ENCODE results near the gene KLHL24.
"Not testable (repeated sequence)": the region's sequence is repeated elsewhere in the genome, so short reads cannot be mapped to it uniquely, and the experiment has no call there.

The KLHL24 gene

DNA sequence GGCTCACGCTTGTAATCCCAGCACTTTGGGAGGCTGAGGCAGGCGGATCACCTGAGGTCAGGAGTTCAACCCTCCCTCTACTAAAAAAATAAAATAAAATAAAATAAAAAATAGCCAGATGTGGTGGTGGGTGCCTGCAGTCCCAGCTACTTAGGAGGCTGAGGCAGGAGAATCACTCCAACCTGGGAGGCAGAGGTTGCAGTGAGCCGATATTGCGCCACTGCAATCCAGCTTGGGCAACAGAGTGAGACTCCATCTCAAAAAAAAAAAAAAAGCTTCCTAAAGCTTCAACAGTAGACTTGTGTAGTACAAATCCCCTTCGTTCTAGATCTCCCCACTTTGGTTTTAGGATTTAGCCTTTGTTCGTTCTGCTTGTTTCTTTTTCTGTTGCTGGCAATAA, 68.5 kb downstream of the KLHL24 start:
- peaks cover 0 to 10% (median 8%) of the 10 kb centered on the region in 5 donors for H3K4me1 ChIP-seq (ENCODE audit: control insufficient read depth in 5 of 5, insufficient read depth in 5 of 5, low read length in 5 of 5)
- not testable (repeated sequence) for H3K9ac ChIP-seq (ENCODE audit: low read length in 5 of 5); H3K27ac ChIP-seq (ENCODE audit: low read depth, low read length); H3K9me3 ChIP-seq (ENCODE audit: control insufficient read depth in 5 of 5, low read length in 5 of 5); H3K4me3 ChIP-seq (ENCODE audit: low read depth in 1 of 5, low read length in 5 of 5); H3K27me3 ChIP-seq (ENCODE audit: control insufficient read depth in 5 of 5, insufficient read depth in 4 of 5, low read length in 5 of 5); H3K36me3 ChIP-seq (ENCODE audit: control insufficient read depth in 5 of 5, insufficient read depth in 5 of 5, low read length in 5 of 5)

DNA sequence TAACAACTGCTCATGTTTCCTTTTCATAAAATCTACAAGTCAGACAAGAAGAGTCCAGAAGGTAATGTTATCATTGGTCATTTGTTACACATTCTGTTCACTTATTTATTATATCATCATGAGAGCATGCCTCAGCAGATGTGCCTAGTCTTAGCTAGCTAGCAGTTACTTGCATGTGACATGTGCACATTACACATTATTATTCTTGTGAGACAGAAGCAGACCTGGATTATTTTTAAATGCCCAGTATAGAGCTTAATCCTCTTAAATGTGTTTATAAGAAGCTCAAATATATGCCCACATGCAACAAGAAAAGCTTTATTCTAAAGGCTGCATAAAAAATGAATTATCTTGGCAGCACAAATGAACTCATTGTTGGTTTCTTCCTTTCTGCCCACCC, 74.8 kb downstream of the KLHL24 start:
- H3K36me3 ChIP-seq (ENCODE audit: control insufficient read depth in 5 of 5, insufficient read depth in 5 of 5, low read length in 5 of 5) = peaks cover 0 to 2% (median 0%) of the 10 kb centered on the region in 5 donors
- H3K4me3 ChIP-seq (ENCODE audit: low read depth in 1 of 5, low read length in 5 of 5) = no peak overlapping the region
- no peaks in the 10 kb centered on the region for H3K9me3 ChIP-seq (ENCODE audit: control insufficient read depth in 5 of 5, low read length in 5 of 5)
- H3K27me3 ChIP-seq (ENCODE audit: control insufficient read depth in 5 of 5, insufficient read depth in 4 of 5, low read length in 5 of 5) = no peaks in the 10 kb centered on the region
- H3K4me1 ChIP-seq (ENCODE audit: control insufficient read depth in 5 of 5, insufficient read depth in 5 of 5, low read length in 5 of 5) = no peaks in the 10 kb centered on the region
- H3K9ac ChIP-seq (ENCODE audit: low read length in 5 of 5) = no peak overlapping the region
- H3K27ac ChIP-seq (ENCODE audit: low read depth, low read length) = no peak overlapping the region

DNA sequence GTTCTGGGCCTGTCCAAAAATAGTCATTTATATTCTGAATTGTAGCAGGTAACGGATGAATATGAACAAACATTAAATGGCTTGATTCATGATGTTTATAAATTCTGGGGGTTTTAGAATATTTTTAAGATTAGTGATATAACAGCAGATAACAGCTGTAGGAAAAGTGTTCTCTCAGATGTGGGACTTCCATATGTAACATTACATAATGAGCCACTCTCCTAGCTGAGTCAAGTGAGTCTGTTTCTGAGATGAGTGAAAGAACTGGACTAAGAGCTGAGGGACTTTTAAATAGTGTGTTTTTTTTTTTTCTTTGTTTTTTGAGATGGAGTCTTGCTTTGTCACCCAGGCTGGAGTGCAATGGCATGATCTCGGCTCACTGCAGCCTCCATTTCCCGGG, 76.1 kb downstream of the KLHL24 start:
- no peaks in the 10 kb centered on the region for H3K9me3 ChIP-seq (ENCODE audit: control insufficient read depth in 5 of 5, low read length in 5 of 5)
- no peak overlapping the region for H3K27ac ChIP-seq (ENCODE audit: low read depth, low read length)
- H3K9ac ChIP-seq (ENCODE audit: low read length in 5 of 5) = no peak overlapping the region
- peaks cover 0 to 3% (median 0%) of the 10 kb centered on the region in 5 donors for H3K36me3 ChIP-seq (ENCODE audit: control insufficient read depth in 5 of 5, insufficient read depth in 5 of 5, low read length in 5 of 5)
- no peaks in the 10 kb centered on the region for H3K27me3 ChIP-seq (ENCODE audit: control insufficient read depth in 5 of 5, insufficient read depth in 4 of 5, low read length in 5 of 5)
- no peak overlapping the region for H3K4me3 ChIP-seq (ENCODE audit: low read depth in 1 of 5, low read length in 5 of 5)
- H3K4me1 ChIP-seq (ENCODE audit: control insufficient read depth in 5 of 5, insufficient read depth in 5 of 5, low read length in 5 of 5) = peaks cover 0 to 4% (median 3%) of the 10 kb centered on the region in 5 donors

DNA sequence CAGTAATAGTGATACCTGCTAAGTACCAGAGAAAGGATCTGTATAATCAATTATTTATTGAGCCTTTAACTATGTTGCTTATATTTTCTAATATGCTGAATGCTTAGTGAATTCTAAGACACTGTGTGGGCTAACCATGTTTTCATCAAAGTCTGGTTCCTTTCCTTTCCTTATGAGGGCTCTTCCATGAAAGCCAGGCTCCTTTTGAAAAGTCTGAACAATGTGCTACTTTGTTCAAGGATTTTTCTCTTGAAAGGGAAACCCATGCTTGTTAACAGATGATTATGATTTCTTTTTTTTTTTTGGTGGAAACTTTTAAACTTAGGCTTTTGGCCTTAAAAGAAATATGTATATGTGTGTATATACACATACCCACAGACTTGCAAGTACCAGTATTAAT, 79.2 kb downstream of the KLHL24 start:
- H3K9ac ChIP-seq (ENCODE audit: low read length in 5 of 5) = no peak overlapping the region
- no peaks in the 10 kb centered on the region for H3K9me3 ChIP-seq (ENCODE audit: control insufficient read depth in 5 of 5, low read length in 5 of 5)
- no peak overlapping the region for H3K4me3 ChIP-seq (ENCODE audit: low read depth in 1 of 5, low read length in 5 of 5)
- peaks cover 0 to 6% (median 3%) of the 10 kb centered on the region in 5 donors for H3K4me1 ChIP-seq (ENCODE audit: control insufficient read depth in 5 of 5, insufficient read depth in 5 of 5, low read length in 5 of 5)
- H3K27ac ChIP-seq (ENCODE audit: low read depth, low read length) = no peak overlapping the region
- no peaks in the 10 kb centered on the region for H3K27me3 ChIP-seq (ENCODE audit: control insufficient read depth in 5 of 5, insufficient read depth in 4 of 5, low read length in 5 of 5)
- peaks cover 3 to 21% (median 8%) of the 10 kb centered on the region in 5 donors for H3K36me3 ChIP-seq (ENCODE audit: control insufficient read depth in 5 of 5, insufficient read depth in 5 of 5, low read length in 5 of 5)

DNA sequence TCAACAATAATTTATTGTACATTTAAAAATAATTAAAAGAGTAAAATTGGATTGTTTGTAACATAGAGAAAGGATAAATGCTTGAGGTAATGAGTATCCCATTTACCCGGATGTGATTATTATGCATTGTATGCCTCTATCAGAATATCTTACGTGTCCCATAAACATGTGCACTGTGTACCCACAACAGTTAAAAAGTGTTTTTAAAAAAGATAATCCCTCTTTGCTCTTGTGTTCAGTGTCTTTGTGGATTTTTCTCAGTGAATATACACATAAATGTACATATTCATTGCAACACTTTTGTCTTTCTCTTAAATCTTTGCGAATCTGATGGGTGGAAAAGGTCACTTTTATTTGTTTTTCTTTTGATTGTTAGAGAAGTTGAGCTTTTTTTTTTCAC, 82.6 kb downstream of the KLHL24 start:
- peaks cover 0 to 6% (median 3%) of the 10 kb centered on the region in 5 donors for H3K4me1 ChIP-seq (ENCODE audit: control insufficient read depth in 5 of 5, insufficient read depth in 5 of 5, low read length in 5 of 5)
- no peaks in the 10 kb centered on the region for H3K9me3 ChIP-seq (ENCODE audit: control insufficient read depth in 5 of 5, low read length in 5 of 5)
- no peak overlapping the region for H3K4me3 ChIP-seq (ENCODE audit: low read depth in 1 of 5, low read length in 5 of 5)
- peaks cover 18 to 40% (median 21%) of the 10 kb centered on the region in 5 donors for H3K36me3 ChIP-seq (ENCODE audit: control insufficient read depth in 5 of 5, insufficient read depth in 5 of 5, low read length in 5 of 5)
- H3K9ac ChIP-seq (ENCODE audit: low read length in 5 of 5) = no peak overlapping the region
- H3K27me3 ChIP-seq (ENCODE audit: control insufficient read depth in 5 of 5, insufficient read depth in 4 of 5, low read length in 5 of 5) = no peaks in the 10 kb centered on the region
- H3K27ac ChIP-seq (ENCODE audit: low read depth, low read length) = no peak overlapping the region

DNA sequence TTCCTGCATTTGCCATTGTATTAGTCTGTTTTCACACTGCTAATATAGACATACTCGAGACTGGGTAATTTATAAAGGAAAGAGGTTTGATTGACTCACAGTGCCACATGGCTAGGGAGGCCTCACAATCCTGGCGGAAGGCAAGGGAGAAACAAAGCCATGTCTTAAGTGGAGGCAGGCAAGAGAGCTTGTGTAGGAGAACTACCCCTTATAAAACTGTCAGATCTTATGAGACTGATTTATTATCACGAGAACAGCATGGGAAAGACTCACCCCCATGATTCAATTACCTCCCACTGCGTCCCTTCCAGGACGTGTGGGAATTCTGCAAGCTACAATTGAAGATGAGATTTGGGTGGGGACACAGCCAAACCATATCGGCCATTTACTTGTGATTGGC, 90.0 kb downstream of the KLHL24 start:
- H3K9me3 ChIP-seq (ENCODE audit: control insufficient read depth in 5 of 5, low read length in 5 of 5) = no peaks in the 10 kb centered on the region
- H3K4me3 ChIP-seq (ENCODE audit: low read depth in 1 of 5, low read length in 5 of 5) = no peak overlapping the region
- H3K27ac ChIP-seq (ENCODE audit: low read depth, low read length) = no peak overlapping the region
- no peaks in the 10 kb centered on the region for H3K27me3 ChIP-seq (ENCODE audit: control insufficient read depth in 5 of 5, insufficient read depth in 4 of 5, low read length in 5 of 5)
- H3K36me3 ChIP-seq (ENCODE audit: control insufficient read depth in 5 of 5, insufficient read depth in 5 of 5, low read length in 5 of 5) = peaks cover 19 to 68% (median 48%) of the 10 kb centered on the region in 5 donors
- H3K4me1 ChIP-seq (ENCODE audit: control insufficient read depth in 5 of 5, insufficient read depth in 5 of 5, low read length in 5 of 5) = no peaks in the 10 kb centered on the region
- H3K9ac ChIP-seq (ENCODE audit: low read length in 5 of 5) = no peak overlapping the region

DNA sequence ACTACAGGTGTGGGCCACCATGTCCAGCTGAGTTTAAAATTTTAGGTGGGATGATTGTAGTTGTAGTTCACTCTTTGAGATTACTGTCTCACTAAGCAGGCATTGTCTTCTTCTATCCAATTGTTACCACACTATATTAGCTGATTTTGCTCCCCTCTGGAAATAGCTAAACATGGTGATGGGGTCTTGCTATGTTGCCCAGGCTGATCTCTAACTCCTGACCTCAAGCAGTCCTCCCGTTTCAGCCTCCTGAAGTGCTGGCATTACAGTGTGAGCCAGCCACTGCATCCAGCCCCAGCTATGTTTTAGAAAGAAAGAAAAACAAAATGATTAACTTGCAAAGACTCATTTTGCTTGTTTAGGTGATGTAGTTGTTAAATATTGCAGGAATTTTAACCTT, 92.8 kb downstream of the KLHL24 start:
- Histone ChIP-seq H3K27me3 (ENCODE audit: control insufficient read depth in 5 of 5, insufficient read depth in 4 of 5, low read length in 5 of 5) (no peaks in the 10 kb centered on the region), H3K9ac (ENCODE audit: low read length in 5 of 5) (no peak overlapping the region), H3K27ac (ENCODE audit: low read depth, low read length) (no peak overlapping the region), H3K4me3 (ENCODE audit: low read depth in 1 of 5, low read length in 5 of 5) (no peak overlapping the region), H3K9me3 (ENCODE audit: control insufficient read depth in 5 of 5, low read length in 5 of 5) (no peaks in the 10 kb centered on the region), H3K36me3 (ENCODE audit: control insufficient read depth in 5 of 5, insufficient read depth in 5 of 5, low read length in 5 of 5) (peaks cover 6 to 57% (median 40%) of the 10 kb centered on the region in 5 donors), H3K4me1 (ENCODE audit: control insufficient read depth in 5 of 5, insufficient read depth in 5 of 5, low read length in 5 of 5) (no peaks in the 10 kb centered on the region)

DNA sequence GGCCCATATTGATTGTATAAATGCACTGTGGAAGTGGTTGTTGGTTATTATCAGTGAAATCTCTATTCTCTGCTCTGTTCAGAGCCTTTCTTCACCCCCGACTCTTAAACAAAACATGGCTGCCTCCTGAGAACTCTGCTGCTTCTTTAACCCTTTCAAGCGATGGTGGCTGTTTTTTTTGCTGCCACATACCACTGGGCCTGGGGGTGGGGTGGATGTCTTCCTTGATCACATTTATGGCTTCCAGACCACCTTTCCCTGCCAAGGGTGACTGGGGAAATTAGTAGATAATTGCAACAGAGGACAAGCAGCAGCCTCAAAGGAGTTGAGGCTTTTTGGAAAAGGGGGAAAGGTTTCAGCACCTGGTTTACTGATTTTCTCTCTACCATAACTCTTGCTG, 94.9 kb downstream of the KLHL24 start:
- Histone ChIP-seq H3K36me3 (ENCODE audit: control insufficient read depth in 5 of 5, insufficient read depth in 5 of 5, low read length in 5 of 5) (peaks cover 6 to 53% (median 35%) of the 10 kb centered on the region in 5 donors), H3K9me3 (ENCODE audit: control insufficient read depth in 5 of 5, low read length in 5 of 5) (no peaks in the 10 kb centered on the region), H3K9ac (ENCODE audit: low read length in 5 of 5) (no peak overlapping the region), H3K4me3 (ENCODE audit: low read depth in 1 of 5, low read length in 5 of 5) (no peak overlapping the region), H3K4me1 (ENCODE audit: control insufficient read depth in 5 of 5, insufficient read depth in 5 of 5, low read length in 5 of 5) (peaks cover 0 to 11% (median 8%) of the 10 kb centered on the region in 5 donors), H3K27ac (ENCODE audit: low read depth, low read length) (no peak overlapping the region), H3K27me3 (ENCODE audit: control insufficient read depth in 5 of 5, insufficient read depth in 4 of 5, low read length in 5 of 5) (no peaks in the 10 kb centered on the region)

DNA sequence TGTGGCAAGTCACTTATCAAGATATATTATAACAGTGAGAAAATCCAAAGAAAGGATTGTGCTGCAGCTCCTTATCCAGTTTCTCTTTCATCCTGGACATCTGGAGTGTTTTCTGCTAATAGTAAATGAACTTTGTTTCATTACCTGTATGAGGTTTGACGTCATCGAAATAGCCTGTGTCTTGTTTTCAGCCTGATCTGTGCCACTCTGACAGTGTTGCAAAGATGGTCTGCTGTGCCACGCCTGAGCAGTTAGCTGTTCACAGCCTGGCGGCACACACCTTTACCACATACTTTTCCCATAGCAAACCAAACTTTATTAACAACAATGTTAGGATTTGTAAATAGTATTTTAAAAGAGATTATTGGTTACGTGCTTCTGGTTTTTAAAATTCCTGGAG, 96.2 kb downstream of the KLHL24 start:
- H3K4me1 ChIP-seq (ENCODE audit: control insufficient read depth in 5 of 5, insufficient read depth in 5 of 5, low read length in 5 of 5) = peaks cover 0 to 11% (median 8%) of the 10 kb centered on the region in 5 donors
- H3K4me3 ChIP-seq (ENCODE audit: low read depth in 1 of 5, low read length in 5 of 5) = no peak overlapping the region
- no peak overlapping the region for H3K27ac ChIP-seq (ENCODE audit: low read depth, low read length)
- H3K9ac ChIP-seq (ENCODE audit: low read length in 5 of 5) = no peak overlapping the region
- peaks cover 9 to 45% (median 35%) of the 10 kb centered on the region in 5 donors for H3K36me3 ChIP-seq (ENCODE audit: control insufficient read depth in 5 of 5, insufficient read depth in 5 of 5, low read length in 5 of 5)
- H3K27me3 ChIP-seq (ENCODE audit: control insufficient read depth in 5 of 5, insufficient read depth in 4 of 5, low read length in 5 of 5) = no peaks in the 10 kb centered on the region
- H3K9me3 ChIP-seq (ENCODE audit: control insufficient read depth in 5 of 5, low read length in 5 of 5) = no peaks in the 10 kb centered on the region

DNA sequence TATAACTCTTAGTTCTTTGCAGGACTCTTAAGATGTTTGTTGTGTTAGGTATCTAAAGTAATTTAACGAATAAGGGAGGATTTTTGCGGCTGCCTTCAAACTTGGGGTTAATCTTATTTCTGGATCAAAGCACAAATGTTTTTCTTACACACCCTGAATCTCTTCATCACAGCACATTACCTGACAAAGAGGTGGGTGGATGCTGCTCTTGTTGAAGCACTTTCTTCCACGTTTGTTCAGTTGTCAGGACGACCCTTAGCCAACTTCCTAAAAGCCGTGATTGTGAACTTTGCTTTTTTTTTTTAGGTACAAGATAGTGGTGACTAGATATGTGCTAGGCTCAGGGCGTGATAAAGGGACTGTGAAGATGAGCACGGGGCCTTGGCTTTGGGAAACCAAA, 98.1 kb downstream of the KLHL24 start:
- Histone ChIP-seq H3K4me1 (ENCODE audit: control insufficient read depth in 5 of 5, insufficient read depth in 5 of 5, low read length in 5 of 5) (peaks cover 0 to 11% (median 8%) of the 10 kb centered on the region in 5 donors), H3K9me3 (ENCODE audit: control insufficient read depth in 5 of 5, low read length in 5 of 5) (no peaks in the 10 kb centered on the region), H3K4me3 (ENCODE audit: low read depth in 1 of 5, low read length in 5 of 5) (no peak overlapping the region), H3K27ac (ENCODE audit: low read depth, low read length) (no peak overlapping the region), H3K36me3 (ENCODE audit: control insufficient read depth in 5 of 5, insufficient read depth in 5 of 5, low read length in 5 of 5) (peaks cover 11 to 40% (median 28%) of the 10 kb centered on the region in 5 donors), H3K27me3 (ENCODE audit: control insufficient read depth in 5 of 5, insufficient read depth in 4 of 5, low read length in 5 of 5) (no peaks in the 10 kb centered on the region), H3K9ac (ENCODE audit: low read length in 5 of 5) (no peak overlapping the region)

Data from subcutaneous abdominal adipose tissue (tissue), 5 donors.